Gastrocnemius medialis (tissue), 4 donors: ENCODE measurements around the gene DAAM1.

ENCODE experiments used
- CTCF ChIP-seq, 5 experiments: fragments of 450-650 bp in 3 of 5; fragments of 200-600 bp in 2 of 5; sonication (generic) in 2 of 5; IDR thresholded peaks in 4 of 5; conservative IDR thresholded peaks in 1 of 5; 1 replicate in 4 of 5; 2 replicates in 1 of 5; pipeline ENCODE4 v1.5.1; 2016 to 2019; ENCODE audit warnings: antibody characterized with exemption in 5 of 5, mild to moderate bottlenecking in 3 of 5, moderate library complexity in 3 of 5
- POLR2A ChIP-seq, 2 donors: fragments of 450-650 bp; IDR thresholded peaks; one replicate each; pipeline ENCODE4 v1.6.1; 2017; ENCODE audit warnings: antibody characterized with exemption in 2 of 2, mild to moderate bottlenecking in 2 of 2, moderate library complexity in 2 of 2

- TF ChIP-seq CTCF (IDR thresholded peaks at IDR 0.05 in 4 of 5, conservative IDR thresholded peaks at IDR 0.05 in 1 of 5) (no peak), POLR2A (IDR thresholded peaks at IDR 0.05) (no peak)
Measured at GRCh38 chr14:59308086-59308485, 119.6 kb downstream of the DAAM1 start.
